Fibroblast of the aortic adventitia (primary cell): Measurements from ENCODE around the gene KCNT1. TPM values are rescaled to one million over a fixed set of nuclear protein-coding genes. Genes with fewer than 3 reads are reported as not detected.

ENCODE experiments used
- DNase-seq: peaks from one replicate; pipeline ENCODE4 v3.0.0-alpha.2; 2010; ENCODE audit warnings: low read depth
- H3K4me3 ChIP-seq: 2 replicates; pipeline ENCODE4 v1.5.1; 2011; ENCODE audit warnings: low read depth, mild to moderate bottlenecking, control low read depth, low read length, moderate library complexity
- CTCF ChIP-seq: IDR thresholded peaks from 2 replicates; pipeline ENCODE4 v1.5.1; 2011; ENCODE audit warnings: mild to moderate bottlenecking, low read length, control low read depth, inconsistent platforms; ENCODE audit not compliant: insufficient read depth
- total RNA-seq: library from RNA; depleted of rRNA; stranded (reverse); fragments of >200 nt; gene quantifications from 2 replicates; pipeline ENCODE4 v1.2.3, GENCODE V29; 2012; ENCODE audit warnings: low replicate concordance

KCNT1 gene
- total RNA-seq, 1 donor: not detected

GRCh38 chr9:135756576-135756975 lies 54.6 kb downstream of the KCNT1 start:
- H3K4me3 ChIP-seq: no peak overlapping the region
- no peak for TF ChIP-seq CTCF
- DNase-seq: no peak

GRCh38 chr9:135757356-135757755 lies 55.4 kb downstream of the KCNT1 start:
- no peak for DNase-seq
- no peak for TF ChIP-seq CTCF
- no peak overlapping the region for H3K4me3 ChIP-seq

GRCh38 chr9:135758056-135758455 lies 56.1 kb downstream of the KCNT1 start:
- H3K4me3 ChIP-seq: no peak overlapping the region
- no peak for TF ChIP-seq CTCF
- DNase-seq: no peak

- no peak for TF ChIP-seq CTCF
- no peak for DNase-seq
- no peak overlapping the region for H3K4me3 ChIP-seq
Measured at GRCh38 chr9:135758870-135759269, 56.9 kb downstream of the KCNT1 start.

- no peak overlapping the region for H3K4me3 ChIP-seq
- DNase-seq: no peak
- TF ChIP-seq CTCF: no peak
Measured at GRCh38 chr9:135759676-135760300, 57.8 kb downstream of the KCNT1 start.

GRCh38 chr9:135760465-135760864 lies 58.5 kb downstream of the KCNT1 start:
- no peak for DNase-seq
- H3K4me3 ChIP-seq: no peak overlapping the region
- TF ChIP-seq CTCF: no peak
